HepG2 (cell line): ENCODE results near the gene ZNF700. TPM values are rescaled to one million over a fixed set of nuclear protein-coding genes. Genes with fewer than 3 reads are reported as not detected.

Source experiments
- GPN1 ChIP-seq: sonication (generic); formaldehyde crosslinking; IDR thresholded peaks from 2 replicates; pipeline ENCODE4 v1.5.1; 2020; ENCODE audit warnings: missing genetic modification reagents, borderline replicate concordance
- GTF3A ChIP-seq: sonication (generic); formaldehyde crosslinking; conservative IDR thresholded peaks from 2 replicates; pipeline ENCODE4 v1.4.0; 2020; ENCODE audit warnings: mild to moderate bottlenecking, missing genetic modification reagents
- KDM1A ChIP-seq: IDR thresholded peaks from 2 replicates; pipeline ENCODE4 v1.6.1; 2016; ENCODE audit warnings: missing compliant biosample characterization
- KLF9 ChIP-seq: IDR thresholded peaks from 2 replicates; pipeline ENCODE4 v1.6.1; 2016; ENCODE audit warnings: low read depth
- NR3C1 ChIP-seq: sonication (generic); formaldehyde crosslinking; IDR thresholded peaks from 2 replicates; pipeline ENCODE4 v1.4.0; 2020; ENCODE audit warnings: missing genetic modification reagents
- SIX1 ChIP-seq: sonication (generic); formaldehyde crosslinking; IDR thresholded peaks from 2 replicates; pipeline ENCODE4 v1.4.0; 2020; ENCODE audit warnings: missing genetic modification reagents, borderline replicate concordance
- TBL1XR1 ChIP-seq: fragments of 150-350 bp; IDR thresholded peaks from 2 replicates; pipeline ENCODE4 v1.6.1; 2014; ENCODE audit warnings: borderline replicate concordance, low read length; ENCODE audit not compliant: partially characterized antibody
- TEAD3 ChIP-seq: optimal IDR thresholded peaks from 2 replicates; pipeline ENCODE3; 2016; ENCODE audit warnings: borderline replicate concordance
- ZFP36L2 ChIP-seq: sonication (generic); formaldehyde crosslinking; IDR thresholded peaks from 2 replicates; pipeline ENCODE4 v1.4.0; 2020; ENCODE audit warnings: missing genetic modification reagents
- ZFP90 ChIP-seq: sonication (generic); formaldehyde crosslinking; IDR thresholded peaks from 2 replicates; pipeline ENCODE4 v1.8.0; 2022; ENCODE audit warnings: missing genetic modification reagents, mild to moderate bottlenecking, inconsistent platforms, borderline replicate concordance
- ZMYM3 ChIP-seq: sonication (generic); formaldehyde crosslinking; IDR thresholded peaks from 2 replicates; pipeline ENCODE4 v1.5.1; 2020; ENCODE audit warnings: mild to moderate bottlenecking, missing genetic modification reagents
- ZNF431 ChIP-seq: sonication (generic); formaldehyde crosslinking; IDR thresholded peaks from 2 replicates; pipeline ENCODE4 v1.9.0; 2022; ENCODE audit warnings: missing genetic modification reagents, low read depth, mild to moderate bottlenecking, borderline replicate concordance
- ZNF496 ChIP-seq: sonication (generic); formaldehyde crosslinking; IDR thresholded peaks from 2 replicates; pipeline ENCODE4 v1.8.1; 2023; ENCODE audit warnings: mild to moderate bottlenecking, moderate library complexity, missing genetic modification reagents; ENCODE audit not compliant: insufficient replicate concordance
- ZNF607 ChIP-seq: sonication (generic); formaldehyde crosslinking; IDR thresholded peaks from 2 replicates; pipeline ENCODE4 v1.5.1; 2020; ENCODE audit warnings: missing genetic modification reagents, mild to moderate bottlenecking, borderline replicate concordance
- ZNF720 ChIP-seq: sonication (generic); formaldehyde crosslinking; IDR thresholded peaks from 2 replicates; pipeline ENCODE4 v1.4.0; 2020; ENCODE audit warnings: missing genetic modification reagents
- ZNF75D ChIP-seq: sonication (generic); formaldehyde crosslinking; IDR thresholded peaks from 2 replicates; pipeline ENCODE4 v1.8.1; 2023; ENCODE audit warnings: missing genetic modification reagents, mild to moderate bottlenecking, borderline replicate concordance
- ZNF775 ChIP-seq: sonication (generic); formaldehyde crosslinking; IDR thresholded peaks from 2 replicates; pipeline ENCODE4 v1.4.0; 2020; ENCODE audit warnings: missing genetic modification reagents, mild to moderate bottlenecking, moderate library complexity, borderline replicate concordance
- polyA plus RNA-seq, 8 experiments: library from polyadenylated mRNA; depleted of rRNA in 3 of 8; stranded (reverse) in 7 of 8; unstranded in 1 of 8; fragments of >200 nt; fragmentation: Illumina TruSeq in 4 of 8; extraction: Trizol in 4 of 8; gene quantifications; 2 replicates each; pipeline versions ENCODE4 v1.2.1 to v1.2.3, GENCODE V29; 2011 to 2016; ENCODE audit warnings: low read depth in 4 of 8, missing spikeins in 1 of 8, mixed read lengths in 1 of 8; ENCODE audit not compliant: insufficient read depth in 1 of 8
- total RNA-seq, 5 experiments: library from RNA; depleted of rRNA; stranded (reverse); fragments of >200 nt; fragmentation: Illumina TruSeq; extraction: Trizol; gene quantifications; 2 replicates each; pipeline ENCODE4 v1.2.3, GENCODE V29; 2016; ENCODE audit warnings: low read depth in 1 of 5
- TF ChIP-seq, protein P1 (sequence below): IDR thresholded peaks from 2 replicates; pipeline ENCODE4 v1.6.1; 2016; ENCODE audit warnings: low read depth
- TF ChIP-seq, protein P2 (sequence below): sonication (generic); formaldehyde crosslinking; IDR thresholded peaks from 2 replicates; pipeline ENCODE4 v1.5.0; 2020; ENCODE audit warnings: missing genetic modification reagents
- TF ChIP-seq, protein P3 (sequence below): sonication (generic); formaldehyde crosslinking; IDR thresholded peaks from 2 replicates; pipeline ENCODE4; 2020; ENCODE audit warnings: missing genetic modification reagents, mild to moderate bottlenecking, borderline replicate concordance
- TF ChIP-seq, protein P4 (sequence below): sonication (generic); formaldehyde crosslinking; conservative IDR thresholded peaks from 2 replicates; pipeline ENCODE4 v1.8.1; 2023; ENCODE audit warnings: missing genetic modification reagents
- TF ChIP-seq, protein P5 (sequence below): sonication (generic); formaldehyde crosslinking; IDR thresholded peaks from 2 replicates; pipeline ENCODE4 v1.9.0; 2022; ENCODE audit warnings: low read depth, missing genetic modification reagents

ZNF700 gene
- total and polyA plus RNA-seq, 2 of the 13 experiments (the other 11 are each of a cell fraction or from before 2014, with no cell fraction given): 6.0 to 12.8 TPM

DNA sequence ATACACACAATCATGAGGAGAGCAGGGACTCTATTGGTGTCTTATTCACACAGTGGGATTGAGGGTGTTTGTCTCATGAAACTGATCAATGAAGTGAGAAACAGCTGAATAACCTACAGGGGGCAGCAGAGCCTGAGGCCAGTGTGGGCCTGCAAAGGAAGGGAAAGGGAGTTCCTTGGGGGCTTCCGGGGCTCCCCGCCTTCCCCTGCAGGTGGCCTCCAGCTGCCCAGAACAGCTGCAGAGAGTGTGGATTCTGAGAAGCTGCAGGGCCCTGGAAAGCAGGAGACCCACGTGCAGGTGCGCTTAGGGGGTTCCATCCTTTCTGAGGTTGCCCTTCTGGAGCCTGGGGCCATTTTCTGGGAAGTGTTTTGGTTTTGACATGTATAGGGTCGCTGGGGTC is 60.1 kb downstream of the ZNF700 start (continued):
- TF ChIP-seq ZNF431 (CRISPR knock-in tag): no peak
- TF ChIP-seq GPN1 (CRISPR knock-in tag): no peak
- no peak for TF ChIP-seq ZNF775 (CRISPR knock-in tag)
- TF ChIP-seq, protein P1, sequence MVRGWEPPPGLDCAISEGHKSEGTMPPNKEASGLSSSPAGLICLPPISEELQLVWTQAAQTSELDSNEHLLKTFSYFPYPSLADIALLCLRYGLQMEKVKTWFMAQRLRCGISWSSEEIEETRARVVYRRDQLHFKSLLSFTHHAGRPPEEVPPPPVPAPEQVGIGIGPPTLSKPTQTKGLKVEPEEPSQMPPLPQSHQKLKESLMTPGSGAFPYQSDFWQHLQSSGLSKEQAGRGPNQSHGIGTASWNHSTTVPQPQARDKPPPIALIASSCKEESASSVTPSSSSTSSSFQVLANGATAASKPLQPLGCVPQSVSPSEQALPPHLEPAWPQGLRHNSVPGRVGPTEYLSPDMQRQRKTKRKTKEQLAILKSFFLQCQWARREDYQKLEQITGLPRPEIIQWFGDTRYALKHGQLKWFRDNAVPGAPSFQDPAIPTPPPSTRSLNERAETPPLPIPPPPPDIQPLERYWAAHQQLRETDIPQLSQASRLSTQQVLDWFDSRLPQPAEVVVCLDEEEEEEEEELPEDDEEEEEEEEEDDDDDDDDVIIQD (CRISPR knock-in tag): no peak
- no peak for TF ChIP-seq ZFP90
- TF ChIP-seq ZFP36L2 (CRISPR knock-in tag): no peak
- TF ChIP-seq, protein P2, sequence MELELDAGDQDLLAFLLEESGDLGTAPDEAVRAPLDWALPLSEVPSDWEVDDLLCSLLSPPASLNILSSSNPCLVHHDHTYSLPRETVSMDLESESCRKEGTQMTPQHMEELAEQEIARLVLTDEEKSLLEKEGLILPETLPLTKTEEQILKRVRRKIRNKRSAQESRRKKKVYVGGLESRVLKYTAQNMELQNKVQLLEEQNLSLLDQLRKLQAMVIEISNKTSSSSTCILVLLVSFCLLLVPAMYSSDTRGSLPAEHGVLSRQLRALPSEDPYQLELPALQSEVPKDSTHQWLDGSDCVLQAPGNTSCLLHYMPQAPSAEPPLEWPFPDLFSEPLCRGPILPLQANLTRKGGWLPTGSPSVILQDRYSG (CRISPR knock-in tag): no peak
- TF ChIP-seq ZNF607 (CRISPR knock-in tag): no peak
- TF ChIP-seq ZMYM3: no peak
- TF ChIP-seq ZNF496: no peak
- TF ChIP-seq TEAD3 (CRISPR knock-in tag): no peak
- no peak for TF ChIP-seq GTF3A (CRISPR knock-in tag)
- no peak for TF ChIP-seq TBL1XR1
- TF ChIP-seq ZNF75D (CRISPR knock-in tag): no peak
- TF ChIP-seq KDM1A (CRISPR knock-in tag): no peak
- no peak for TF ChIP-seq NR3C1
- TF ChIP-seq SIX1 (CRISPR knock-in tag): no peak
- TF ChIP-seq, protein P3, sequence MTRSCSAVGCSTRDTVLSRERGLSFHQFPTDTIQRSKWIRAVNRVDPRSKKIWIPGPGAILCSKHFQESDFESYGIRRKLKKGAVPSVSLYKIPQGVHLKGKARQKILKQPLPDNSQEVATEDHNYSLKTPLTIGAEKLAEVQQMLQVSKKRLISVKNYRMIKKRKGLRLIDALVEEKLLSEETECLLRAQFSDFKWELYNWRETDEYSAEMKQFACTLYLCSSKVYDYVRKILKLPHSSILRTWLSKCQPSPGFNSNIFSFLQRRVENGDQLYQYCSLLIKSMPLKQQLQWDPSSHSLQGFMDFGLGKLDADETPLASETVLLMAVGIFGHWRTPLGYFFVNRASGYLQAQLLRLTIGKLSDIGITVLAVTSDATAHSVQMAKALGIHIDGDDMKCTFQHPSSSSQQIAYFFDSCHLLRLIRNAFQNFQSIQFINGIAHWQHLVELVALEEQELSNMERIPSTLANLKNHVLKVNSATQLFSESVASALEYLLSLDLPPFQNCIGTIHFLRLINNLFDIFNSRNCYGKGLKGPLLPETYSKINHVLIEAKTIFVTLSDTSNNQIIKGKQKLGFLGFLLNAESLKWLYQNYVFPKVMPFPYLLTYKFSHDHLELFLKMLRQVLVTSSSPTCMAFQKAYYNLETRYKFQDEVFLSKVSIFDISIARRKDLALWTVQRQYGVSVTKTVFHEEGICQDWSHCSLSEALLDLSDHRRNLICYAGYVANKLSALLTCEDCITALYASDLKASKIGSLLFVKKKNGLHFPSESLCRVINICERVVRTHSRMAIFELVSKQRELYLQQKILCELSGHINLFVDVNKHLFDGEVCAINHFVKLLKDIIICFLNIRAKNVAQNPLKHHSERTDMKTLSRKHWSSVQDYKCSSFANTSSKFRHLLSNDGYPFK (CRISPR knock-in tag): no peak
- TF ChIP-seq, protein P4, sequence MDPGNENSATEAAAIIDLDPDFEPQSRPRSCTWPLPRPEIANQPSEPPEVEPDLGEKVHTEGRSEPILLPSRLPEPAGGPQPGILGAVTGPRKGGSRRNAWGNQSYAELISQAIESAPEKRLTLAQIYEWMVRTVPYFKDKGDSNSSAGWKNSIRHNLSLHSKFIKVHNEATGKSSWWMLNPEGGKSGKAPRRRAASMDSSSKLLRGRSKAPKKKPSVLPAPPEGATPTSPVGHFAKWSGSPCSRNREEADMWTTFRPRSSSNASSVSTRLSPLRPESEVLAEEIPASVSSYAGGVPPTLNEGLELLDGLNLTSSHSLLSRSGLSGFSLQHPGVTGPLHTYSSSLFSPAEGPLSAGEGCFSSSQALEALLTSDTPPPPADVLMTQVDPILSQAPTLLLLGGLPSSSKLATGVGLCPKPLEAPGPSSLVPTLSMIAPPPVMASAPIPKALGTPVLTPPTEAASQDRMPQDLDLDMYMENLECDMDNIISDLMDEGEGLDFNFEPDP: no peak
- TF ChIP-seq, protein P5, sequence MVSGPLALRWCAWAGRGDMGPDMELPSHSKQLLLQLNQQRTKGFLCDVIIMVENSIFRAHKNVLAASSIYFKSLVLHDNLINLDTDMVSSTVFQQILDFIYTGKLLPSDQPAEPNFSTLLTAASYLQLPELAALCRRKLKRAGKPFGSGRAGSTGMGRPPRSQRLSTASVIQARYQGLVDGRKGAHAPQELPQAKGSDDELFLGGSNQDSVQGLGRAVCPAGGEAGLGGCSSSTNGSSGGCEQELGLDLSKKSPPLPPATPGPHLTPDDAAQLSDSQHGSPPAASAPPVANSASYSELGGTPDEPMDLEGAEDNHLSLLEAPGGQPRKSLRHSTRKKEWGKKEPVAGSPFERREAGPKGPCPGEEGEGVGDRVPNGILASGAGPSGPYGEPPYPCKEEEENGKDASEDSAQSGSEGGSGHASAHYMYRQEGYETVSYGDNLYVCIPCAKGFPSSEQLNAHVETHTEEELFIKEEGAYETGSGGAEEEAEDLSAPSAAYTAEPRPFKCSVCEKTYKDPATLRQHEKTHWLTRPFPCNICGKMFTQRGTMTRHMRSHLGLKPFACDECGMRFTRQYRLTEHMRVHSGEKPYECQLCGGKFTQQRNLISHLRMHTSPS: no peak
- no peak for TF ChIP-seq KLF9
- no peak for TF ChIP-seq ZNF720 (CRISPR knock-in tag)
